HG03469 (cell line): ENCODE data around the gene AHR.

Source experiments
- ATAC-seq: cut with Tn5 transposase; IDR thresholded peaks from one replicate; pipeline ENCODE4 v1.9.1; 2021; ENCODE audit warnings: mild to moderate bottlenecking, moderate library complexity, moderate number of reproducible peaks; ENCODE audit not compliant: unreplicated experiment

The AHR gene

GRCh38 chr7:17298102-17298839, at the start of gene AHR:
Gene AHR (plus strand): TSS chr7:17298652. CDS start chr7:17299265, 613 bp downstream.
- ATAC-seq = peak; percentile 29

GRCh38 chr7:17253885-17254284, 44.6 kb upstream of the AHR start:
- ATAC-seq = no peak

- ATAC-seq = no peak
These were observed 42.5 kb upstream of the AHR start for GRCh38 chr7:17255926-17256325.

- no peak for ATAC-seq
These were observed 42.1 kb upstream of the AHR start for GRCh38 chr7:17256375-17256774.

GRCh38 chr7:17266565-17266964, 31.9 kb upstream of the AHR start:
- ATAC-seq = no peak

GRCh38 chr7:17269341-17270221, 28.9 kb upstream of the AHR start:
- no peak for ATAC-seq

GRCh38 chr7:17274551-17275245, 23.8 kb upstream of the AHR start:
- ATAC-seq = no peak

- no peak for ATAC-seq
These were observed 22.4 kb upstream of the AHR start for GRCh38 chr7:17275749-17276671.

- ATAC-seq = no peak
These were observed 19.4 kb upstream of the AHR start for GRCh38 chr7:17279061-17279460.

GRCh38 chr7:17289074-17289645, 9.3 kb upstream of the AHR start:
- ATAC-seq = no peak

GRCh38 chr7:17292843-17293242, 5.6 kb upstream of the AHR start:
- no peak for ATAC-seq

GRCh38 chr7:17293481-17293880, 5.0 kb upstream of the AHR start:
- ATAC-seq = no peak

- ATAC-seq = no peak
These were observed 1.2 kb upstream of the AHR start for GRCh38 chr7:17297243-17297642.

- peak; percentile 15 for ATAC-seq
These were observed 509 bp downstream of the AHR start for GRCh38 chr7:17298840-17299482.

- ATAC-seq = no peak
These were observed 1.1 kb downstream of the AHR start for GRCh38 chr7:17299483-17299991.

GRCh38 chr7:17300012-17300411, 1.6 kb downstream of the AHR start:
- no peak for ATAC-seq

- no peak for ATAC-seq
These were observed 2.0 kb downstream of the AHR start for GRCh38 chr7:17300437-17300836.

- ATAC-seq = no peak
These were observed 3.3 kb downstream of the AHR start for GRCh38 chr7:17301471-17302456.
